ENCODE measurements around the gene ATP11A.

ATP11A gene

DNA sequence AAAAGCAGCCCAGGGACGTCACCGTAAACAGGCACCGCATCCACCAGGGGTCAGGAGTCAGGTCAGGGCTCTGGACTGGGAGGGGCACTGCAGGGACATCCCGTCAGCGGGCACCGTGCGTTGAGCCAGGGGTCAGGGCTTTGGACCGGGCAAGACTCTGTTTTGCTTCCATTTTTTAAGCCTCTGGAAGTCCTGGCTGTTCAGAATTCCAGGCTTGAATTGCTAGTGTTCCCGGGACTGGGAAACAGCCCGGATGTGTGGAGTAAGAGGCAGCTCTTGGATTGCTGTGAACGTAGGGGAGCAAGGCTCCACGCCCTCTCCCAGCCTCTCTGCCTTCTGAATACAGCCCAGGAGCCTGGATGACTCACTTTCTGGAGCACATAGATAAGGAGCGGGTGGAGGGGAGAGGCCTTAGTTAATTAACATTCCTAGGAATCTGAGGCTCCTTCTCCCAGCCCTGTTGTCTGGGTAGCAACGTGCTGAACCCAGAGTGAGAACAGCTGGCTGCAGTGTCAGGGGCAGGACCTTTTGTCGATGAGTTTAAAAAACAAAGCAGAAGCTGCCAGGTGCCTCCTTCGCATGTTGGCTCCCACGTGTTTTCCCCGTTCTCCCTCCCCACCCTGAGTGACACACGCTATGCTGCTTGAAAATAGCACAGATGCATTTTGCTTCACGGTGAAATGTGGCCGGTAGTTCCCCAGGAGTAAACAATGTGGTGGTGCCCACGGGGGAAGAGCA is 21.9 kb downstream of the ATP11A start:
- DNase-seq, result no peak

DNA sequence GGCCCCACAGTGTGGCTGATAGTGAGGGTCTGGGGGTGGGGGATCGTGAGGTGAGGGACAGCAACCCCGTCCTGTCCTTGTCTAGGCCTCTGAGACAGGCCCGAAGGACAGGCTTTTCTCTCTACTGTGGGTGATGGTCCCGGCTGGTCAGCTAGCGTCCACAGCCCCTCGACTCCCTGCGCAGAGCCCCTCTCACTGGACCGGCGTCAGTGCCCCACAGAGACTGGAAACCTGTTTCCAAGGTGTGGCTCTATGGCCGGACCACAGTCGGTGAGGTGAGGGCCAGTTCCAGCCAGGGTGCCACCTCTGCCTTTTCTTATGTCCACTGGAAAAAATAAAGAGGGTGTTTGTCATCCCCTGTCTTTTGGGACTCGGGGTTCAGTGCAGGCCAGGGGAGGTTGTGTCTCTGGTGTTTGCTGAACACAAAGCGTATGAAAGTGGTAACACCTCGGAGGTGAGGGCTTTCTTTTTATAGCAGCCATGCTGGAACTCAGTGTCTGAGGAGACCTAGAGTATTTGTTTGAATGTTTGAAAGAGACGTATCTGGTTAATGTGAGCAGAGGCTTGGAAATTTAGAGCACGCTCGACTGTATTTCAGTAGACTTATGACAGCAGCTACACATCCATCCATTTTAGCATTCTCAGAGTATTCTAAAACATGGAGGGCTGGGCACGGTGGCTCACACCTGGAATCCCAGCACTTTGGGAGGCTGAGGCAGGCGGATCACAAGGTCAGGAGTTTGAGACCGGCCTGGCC is 22.8 kb downstream of the ATP11A start:
- no peak for DNase-seq

DNA sequence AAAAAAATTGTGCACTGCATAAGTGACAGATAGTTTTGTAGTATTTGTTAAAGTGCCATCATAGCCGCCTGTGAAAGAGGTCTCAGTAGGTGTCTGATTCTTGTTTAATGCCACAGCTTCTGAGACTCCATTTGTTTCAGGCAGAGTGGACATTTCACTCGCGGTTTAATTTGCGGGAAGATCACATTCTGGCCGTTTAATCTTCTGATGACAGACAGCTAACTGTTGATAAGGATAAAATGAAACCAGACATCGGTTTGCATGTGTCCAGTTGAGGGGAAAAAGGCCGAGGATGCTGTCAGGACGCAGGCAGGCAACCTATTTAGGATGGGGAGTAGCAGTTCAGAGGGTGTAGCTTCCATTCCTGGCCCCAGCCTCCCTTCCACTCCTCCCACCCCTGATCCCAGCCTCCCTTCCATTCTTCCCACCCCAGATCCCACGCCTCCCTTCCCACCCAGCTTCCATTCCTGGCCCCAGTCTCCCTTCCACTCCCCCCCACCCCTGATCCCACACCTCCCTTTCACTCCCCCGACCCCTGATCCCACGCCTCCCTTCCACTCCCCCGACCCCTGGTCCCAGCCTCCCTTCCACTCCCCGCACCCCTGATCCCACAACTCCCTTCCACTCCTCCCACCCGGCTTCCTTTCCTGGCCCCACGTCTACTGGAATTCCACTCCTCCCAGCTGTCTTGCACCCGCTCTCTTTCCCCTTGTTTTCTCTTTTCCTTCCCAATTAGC is 23.8 kb downstream of the ATP11A start:
- DNase-seq, result no peak

DNA sequence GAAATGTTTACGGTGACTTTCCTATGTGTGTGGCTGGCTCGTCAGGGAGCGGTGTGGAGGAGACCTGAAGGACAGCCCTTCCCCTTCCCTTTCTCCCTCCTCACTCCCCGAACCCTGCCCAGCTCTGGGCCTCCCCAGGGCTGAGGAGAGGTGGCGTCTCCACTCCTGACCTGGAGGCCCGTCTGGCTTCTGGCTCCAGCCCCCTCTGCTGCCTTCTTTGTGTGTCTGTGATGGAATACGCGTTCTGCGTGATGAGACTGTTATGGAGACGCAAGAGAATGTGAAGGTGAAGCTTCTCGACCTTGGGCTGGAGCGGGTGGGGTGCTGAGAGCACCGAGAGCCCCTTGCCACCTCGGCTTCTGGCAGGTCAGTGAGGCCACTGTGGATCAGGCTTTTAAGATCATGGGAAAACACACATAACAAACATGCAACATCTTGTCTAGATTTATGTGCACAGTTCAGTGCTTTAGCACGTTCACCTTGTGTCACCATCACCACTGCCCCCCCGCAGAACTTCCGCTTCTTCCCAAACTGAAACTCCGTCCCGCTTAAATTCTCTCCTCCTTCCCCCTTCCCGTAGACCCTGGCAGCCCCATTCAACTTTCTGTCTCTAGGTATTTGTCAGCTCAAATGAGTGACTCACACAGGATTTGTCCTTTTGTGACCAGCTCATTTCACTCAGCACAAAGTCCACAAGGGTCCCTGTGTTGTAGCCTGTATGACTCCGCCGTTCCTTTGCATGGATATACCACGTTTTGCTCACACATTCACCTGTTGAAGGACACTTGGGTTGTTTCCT is 24.7 kb downstream of the ATP11A start:
- DNase-seq, result no peak

DNA sequence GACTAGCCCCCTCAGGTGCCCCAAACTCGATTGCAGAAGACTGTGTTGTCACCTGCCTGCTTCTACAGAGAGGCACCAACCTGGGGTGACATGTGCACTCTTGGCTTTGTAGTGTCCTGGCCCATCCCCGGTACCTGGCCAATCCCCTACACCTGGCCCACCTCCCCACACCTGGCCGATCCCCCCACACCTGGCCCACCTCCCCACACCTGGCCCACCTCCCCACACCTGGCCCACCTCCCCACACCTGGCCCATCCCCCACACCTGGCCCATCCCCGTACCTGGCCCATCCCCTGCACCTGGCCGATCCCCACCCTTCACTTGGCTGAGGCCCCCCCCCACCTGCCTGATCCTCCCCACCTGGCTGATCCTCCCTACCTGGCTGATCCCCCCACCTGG is 25.4 kb downstream of the ATP11A start:
- DNase-seq, result no peak

DNA sequence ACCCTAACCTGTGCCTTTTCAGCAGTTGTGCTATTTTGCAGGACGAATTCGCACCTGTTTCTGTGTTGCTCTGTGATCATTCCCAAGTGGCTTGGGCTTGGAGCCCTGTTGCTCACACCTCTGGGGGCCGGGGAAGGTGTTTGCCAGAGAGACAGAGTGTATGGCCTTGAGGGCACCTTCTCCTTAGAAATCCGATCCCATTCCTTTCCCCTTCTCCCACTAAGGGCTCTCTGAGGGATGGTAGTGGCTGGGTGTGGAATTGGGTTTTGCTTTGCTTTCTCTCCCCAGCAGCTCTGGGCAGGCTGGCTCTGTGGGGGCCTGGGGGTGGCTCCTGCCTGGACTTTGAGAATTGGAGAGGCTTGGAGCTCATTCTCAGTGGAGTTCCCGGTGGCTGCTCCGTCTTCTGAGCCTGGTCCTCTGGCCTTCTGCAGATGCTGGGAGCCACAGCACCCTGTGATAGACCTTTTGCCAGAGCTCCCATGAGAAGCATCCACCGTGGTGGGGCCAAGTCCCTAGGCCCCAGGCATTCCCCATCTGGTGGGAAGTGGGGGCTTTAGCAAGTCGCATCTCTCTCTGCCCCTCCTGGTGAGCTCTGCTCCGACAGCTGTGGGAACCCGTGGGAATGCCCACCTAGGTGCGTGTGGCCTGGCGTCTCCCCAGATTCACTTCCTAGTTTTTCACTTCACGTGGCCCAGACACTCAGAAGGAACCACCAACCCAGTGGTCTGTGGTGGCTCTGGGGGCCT is 26.1 kb downstream of the ATP11A start:
- no peak for DNase-seq

DNA sequence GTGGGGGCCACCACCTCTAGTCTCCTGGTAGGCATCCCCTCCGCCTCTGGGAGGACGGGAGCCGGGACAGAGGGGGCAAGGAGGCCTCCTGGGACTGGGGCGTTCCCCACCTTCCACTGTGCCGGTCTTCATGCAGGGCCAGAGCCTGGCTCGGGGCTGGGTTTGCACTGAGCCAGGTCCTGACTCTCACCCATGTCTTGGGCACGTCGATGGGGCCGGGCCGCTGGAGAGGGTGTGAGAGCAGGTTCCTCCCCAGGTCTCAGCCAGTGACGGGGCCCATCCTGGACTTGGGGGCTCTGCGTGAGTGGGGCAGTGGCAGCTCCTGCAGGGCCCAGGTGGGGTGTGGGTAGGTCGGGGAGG is 26.6 kb downstream of the ATP11A start:
- DNase-seq, result no peak

DNA sequence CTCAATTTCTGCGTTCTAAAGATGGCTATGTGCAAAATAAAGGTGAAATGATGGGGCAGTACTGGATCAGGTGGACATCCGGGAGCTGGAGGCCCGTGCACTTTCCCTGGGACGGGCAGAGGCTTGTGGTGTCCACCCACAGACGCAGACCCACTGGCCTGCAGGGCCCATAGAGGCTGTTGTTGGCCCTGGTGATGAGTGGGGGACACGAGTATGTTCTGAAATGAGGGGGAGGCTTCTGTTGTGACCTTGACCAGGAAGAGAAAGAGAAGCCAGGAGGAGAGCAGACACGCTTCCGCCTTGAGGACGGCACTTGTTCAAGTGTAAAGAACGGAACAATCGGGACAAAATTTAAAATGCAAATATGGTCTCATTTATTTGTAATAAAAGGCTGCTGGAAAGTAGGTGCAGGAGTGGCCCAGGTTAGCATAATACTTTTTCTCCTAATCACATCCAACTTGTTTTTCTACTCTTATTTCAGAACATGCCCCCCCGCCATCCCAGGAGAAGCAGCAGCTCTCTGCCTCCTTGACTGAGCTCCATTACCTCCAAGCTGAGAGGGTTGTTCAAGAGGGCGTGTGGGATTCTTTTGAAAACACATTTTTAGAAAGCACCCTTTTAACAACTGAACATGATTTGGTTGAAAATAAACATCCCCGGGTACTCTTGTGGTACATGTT is 27.1 kb downstream of the ATP11A start:
- no peak for DNase-seq

DNA sequence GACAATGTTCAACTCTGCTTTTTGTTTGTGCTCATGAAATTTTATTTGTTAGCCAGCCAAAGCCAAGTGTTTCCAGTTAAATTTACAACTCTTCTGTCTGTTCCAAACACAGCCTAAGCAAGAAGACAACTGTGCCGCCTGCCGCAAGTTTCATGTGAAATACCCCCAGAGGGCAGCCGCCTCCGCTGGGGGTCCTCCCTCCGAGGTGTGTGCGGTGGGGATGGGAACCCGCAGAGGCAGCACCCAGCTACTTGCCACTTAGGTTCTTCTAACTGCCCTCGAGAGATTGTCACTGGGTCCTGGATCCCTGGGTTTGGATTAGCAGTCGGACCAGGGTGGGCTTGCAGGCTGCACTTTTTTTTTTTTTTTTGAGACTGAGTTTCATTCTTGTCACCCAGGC is 28.5 kb downstream of the ATP11A start:
- DNase-seq, result no peak

DNA sequence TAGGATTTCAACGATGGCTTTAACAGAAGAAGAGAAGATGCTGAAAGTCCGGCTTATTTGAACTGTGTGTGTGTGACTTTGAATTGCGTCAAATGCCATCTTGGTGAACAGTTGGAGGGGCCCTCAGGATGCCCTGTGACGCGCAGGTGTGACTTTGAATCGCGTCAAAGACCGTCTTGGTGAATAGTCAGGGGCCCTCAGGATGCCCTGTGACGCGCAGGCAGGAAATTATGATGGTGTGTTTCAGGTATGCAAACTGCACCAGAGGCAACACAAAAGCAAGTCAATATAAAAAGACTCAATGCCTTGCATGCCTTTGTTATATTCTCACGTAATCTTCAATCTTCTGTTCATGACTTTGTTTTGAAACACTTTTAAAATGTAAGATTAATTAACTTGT is 29.2 kb downstream of the ATP11A start:
- DNase-seq, result no peak

DNA sequence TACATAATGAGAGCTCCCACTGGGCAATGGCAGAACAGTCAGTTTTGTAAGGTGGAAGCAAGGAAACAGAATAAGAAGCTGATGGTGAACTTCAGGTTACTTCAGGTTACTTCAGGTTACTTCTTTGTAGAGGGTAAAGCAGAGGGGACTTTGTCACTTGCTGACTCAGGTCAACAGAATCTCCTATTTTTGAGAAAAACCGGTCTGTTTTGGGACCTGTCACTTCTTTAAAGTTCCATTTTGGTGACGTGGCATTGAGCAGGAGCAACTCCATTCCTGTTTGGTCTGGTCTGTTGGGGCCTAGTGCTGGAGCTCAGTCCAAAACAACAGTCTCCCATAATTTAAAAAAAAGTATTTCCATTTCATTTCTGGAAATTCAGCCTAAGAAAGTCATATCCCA is 29.7 kb downstream of the ATP11A start:
- no peak for DNase-seq

DNA sequence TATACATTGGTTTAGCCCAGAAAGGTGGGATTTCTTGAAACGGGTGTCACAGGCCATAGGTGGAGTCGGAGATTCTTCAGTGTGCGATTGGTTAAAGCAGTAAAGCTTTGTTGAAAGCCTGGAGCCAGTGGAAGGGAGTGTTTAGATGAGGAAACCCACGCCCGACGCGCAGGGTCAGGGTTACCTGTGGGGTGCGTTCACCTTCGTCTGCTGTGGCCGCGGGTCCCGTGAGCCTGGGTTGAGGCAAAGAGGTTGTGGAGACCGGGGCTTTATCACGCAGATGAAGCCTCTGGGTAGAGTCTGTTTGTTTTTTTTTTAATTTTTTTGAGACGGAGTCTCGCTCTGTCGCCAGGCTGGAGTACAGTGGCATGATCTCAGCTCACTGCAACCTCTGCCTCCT is 30.4 kb downstream of the ATP11A start:
- DNase-seq, result no peak

DNA sequence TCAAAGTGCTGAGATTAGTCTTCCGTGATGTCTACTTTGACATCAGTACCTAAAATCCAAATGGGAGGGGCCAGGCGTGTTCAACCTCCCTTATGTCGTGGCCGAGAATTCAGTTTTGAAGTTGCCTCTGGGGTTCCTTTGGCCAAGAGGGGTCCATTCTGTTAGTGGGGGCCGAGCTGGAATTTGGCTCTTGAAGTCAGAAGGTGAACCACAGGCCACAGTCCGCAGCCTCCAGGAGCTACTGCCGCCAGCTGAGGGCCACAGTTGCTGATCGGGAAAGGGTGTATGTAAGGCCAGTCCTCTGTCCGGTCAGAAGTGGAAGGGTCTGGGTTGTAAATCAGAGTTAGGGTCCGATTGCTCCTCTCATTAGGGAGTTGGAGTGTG is 31.0 kb downstream of the ATP11A start:
- DNase-seq, result no peak

DNA sequence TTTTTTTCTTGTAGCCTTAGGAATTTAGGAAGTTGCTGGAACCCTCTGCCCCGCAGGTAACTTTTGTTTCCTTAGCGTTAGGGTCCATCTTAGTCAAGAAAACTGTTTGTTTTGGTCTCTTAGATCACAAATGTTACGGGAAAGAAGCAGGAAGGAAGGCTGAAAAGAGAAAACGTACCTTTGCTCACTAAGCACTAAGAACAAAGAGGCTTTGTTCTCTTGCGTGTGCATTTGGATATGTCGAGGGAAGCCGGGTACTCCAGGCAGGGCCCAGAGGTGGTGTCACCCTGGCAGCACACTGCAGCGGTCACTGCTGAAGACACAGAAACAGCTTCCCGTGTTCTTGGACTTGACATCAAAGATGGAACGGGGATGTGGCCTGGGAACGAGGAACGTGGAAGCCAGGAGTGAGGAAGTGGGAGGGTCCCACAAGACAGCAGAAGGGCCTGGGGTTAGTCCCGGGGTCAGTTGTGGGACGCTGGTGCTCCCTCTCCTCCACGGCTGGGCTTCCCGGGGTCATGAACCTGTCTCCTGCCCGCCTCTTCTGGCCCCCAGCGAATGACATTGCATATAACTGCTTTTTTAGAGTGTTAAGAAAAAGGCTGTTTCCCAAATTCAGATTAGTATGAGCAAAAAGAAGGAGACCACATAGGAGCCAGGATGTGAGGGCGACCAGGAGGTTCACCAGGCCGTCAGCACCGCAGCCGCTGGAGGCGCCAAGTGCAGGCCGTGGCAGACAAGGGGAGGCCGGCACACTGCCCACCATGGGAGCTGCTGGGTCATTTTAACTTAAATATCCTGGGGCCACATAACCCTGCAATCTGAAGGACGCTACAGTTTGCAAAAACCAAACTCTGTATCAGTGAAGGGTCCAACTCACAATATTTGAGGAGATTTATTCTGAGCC is 31.6 kb downstream of the ATP11A start:
- no peak for DNase-seq

DNA sequence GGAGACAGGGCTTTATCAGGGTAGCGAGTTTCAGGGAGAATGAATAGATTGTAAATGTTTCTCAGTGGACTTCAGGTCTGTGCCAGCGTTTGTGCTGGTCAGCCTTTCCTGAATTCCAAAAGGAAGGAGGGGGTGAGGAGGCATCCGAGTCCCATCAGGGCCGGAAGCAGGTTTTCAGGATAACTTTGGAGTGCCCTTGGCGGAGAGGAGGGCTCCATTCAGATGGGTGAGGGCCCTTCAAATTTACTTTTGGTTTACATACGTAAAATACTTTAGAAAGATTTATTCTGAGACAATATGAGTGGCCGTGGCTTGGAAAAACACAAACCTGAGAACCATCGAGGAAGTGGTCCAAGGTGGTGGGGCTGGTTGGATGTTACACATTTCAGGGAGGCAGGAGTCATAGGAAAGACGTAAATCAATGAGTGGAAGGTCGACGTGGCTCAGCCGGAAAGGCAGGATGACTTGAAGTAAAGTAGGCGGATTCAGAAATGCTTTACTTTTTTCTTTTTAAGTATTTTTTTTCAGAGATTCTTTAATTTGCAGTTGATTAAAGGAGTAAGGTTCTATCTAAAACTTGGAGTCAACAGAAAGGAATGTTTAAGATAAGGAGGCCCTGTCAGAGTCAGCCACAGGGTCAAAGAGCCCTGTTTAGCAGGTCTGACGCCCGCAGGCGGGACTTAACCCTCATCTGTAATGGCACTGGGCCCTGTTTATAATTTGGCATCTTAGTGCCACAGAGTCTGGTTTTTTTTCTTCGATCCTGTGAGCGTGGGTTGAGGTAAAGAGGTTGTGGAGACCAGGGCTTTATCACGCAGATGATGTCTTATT is 32.8 kb downstream of the ATP11A start:
- no peak for DNase-seq

DNA sequence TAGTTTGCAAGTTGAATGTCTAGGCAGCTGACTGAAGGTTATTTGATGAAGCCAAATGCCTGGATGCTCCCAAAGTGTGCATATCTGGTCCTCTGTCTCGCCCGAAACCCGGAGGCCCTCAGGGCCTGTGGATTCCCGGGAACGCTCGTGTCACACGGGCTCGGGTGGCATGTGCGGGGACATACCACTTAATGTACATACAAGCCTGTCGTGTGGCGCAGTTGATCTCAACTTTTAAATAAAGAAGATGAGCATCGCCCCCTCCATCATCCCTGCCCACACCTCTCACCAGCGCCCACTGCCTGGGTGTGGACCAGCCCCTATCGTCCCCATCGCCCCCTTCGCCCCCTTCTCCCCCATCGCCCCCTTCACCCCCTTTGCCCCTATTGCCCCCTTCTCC is 33.9 kb downstream of the ATP11A start:
- no peak for DNase-seq

DNA sequence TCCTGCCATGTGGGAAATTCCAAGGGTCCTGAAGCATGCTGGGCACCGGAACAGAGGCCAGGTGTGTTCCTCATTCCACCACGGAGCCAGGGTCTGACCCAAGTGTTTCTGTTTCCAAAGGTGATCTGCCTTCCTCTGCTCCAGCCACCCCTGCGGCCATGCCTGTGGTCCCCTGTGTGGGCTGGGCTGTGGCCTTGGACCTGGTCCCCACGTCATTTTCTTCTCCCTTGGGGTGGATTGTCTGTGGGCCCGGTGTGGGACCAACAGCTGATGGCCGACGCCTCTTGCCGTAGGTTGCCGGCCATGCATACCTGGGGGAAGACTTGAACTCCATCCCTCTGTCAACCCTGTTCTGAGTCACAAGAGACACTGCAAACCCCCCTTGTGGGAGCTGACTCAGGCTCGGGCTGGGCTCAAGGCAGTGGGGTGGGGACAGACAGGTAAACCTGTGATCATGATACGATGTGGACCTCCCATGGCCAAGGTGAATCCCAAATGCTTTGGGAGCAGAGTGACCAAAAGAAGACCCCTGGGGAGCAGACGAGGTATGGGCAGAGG is 35.0 kb downstream of the ATP11A start:
- no peak for DNase-seq

DNA sequence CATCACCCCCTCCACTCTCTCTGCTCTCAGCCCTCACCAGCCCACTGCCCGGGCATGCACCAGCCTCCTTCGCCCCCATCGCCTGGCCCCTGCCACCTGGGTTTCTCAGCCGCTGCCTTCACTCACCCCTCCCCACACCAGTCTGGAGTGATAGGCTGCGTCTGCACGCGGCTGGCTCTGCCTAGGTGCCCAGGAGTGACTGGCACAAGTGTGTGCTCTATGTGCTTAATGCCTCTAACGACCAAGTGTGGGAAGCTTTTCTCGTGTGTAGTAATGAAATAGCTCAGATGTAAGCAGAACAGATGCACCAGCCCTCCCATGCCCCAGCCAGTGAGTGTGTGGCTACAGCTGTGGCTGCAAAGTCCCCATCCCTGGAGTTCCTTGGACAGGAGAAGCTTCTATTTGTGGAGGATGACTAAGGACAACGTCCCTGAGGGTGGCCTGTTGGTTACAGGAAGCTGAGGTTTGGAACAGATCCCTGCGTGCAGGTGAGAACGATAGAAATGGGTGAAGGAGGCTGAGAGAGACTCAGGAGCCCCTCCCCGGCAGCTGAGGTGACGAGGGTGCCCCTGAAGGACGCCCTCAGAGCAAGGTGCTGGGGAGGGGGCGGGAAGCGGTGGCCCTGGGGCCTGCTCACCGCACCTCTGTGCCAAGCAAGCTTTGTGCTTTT is 35.6 kb downstream of the ATP11A start:
- DNase-seq, result no peak

Data from activated CD4-positive, CD25-positive, alpha-beta regulatory T cell (primary cell).